ENCODE results near the gene GNG2. TPM values are rescaled to one million over a fixed set of nuclear protein-coding genes. Genes with fewer than 3 reads are reported as not detected.

Gene GNG2
- 29.8 and 40.8 TPM in 2 replicates for total RNA-seq

DNA sequence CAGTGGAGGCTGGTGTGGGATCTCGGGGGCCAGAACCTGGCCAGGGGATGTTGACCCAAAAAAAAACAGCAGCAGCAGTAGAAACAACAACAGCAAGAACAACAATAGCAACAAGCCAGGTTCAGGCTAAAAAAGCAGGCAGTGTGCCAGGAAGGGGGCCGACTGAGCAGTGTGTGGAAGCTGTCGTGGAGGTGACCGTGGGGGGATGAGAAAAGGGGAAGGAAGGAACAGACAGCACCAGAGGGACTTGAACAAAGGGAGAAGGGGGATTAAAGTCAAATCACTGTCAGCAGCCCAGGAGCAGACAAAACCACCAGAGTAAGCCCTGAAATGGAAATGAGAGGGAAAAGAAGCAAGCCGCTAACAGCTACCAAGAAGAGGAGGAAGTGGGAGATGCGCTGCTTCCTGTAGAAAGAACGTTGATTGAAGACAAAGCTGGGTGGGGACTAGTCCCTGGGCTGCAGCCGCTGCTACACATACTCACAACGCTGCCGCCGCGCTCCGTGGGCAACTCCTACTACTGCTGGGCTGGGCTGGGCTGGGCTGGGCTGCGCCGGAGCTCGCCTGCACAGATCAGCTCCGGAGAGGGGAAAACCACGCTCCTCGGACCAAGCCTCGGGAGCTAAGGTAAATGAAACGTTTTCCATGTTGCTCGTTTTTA lies at the start of gene GNG2:
GNG2 (plus strand) TSS at position 449 of the 661 bp plus-strand sequence. CDS start 90,067 bp downstream, outside the sequence.
- no peak for DNase-seq (ENCODE audit: extremely low read depth, low read depth, low spot score)

DNA sequence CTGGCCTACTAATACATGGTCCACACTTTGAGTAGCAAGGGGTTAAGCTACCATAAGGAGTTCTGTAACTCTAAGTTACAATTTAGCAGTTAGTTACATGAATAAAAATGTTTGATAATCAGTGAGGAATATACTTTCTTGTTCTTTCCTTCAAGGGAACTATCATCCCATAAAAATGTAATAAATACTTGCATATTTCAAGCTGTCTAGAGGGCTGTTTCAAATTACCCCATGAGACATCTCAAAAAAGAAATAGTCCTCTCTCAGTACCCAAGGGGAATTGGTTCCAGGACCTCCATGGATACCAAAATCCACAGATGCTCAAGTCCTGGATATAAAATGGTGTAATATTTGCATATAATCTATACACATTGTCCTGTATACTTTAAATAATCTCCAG lies 48.7 kb upstream of the GNG2 start:
- no peak for DNase-seq (ENCODE audit: extremely low read depth, low read depth, low spot score)

DNA sequence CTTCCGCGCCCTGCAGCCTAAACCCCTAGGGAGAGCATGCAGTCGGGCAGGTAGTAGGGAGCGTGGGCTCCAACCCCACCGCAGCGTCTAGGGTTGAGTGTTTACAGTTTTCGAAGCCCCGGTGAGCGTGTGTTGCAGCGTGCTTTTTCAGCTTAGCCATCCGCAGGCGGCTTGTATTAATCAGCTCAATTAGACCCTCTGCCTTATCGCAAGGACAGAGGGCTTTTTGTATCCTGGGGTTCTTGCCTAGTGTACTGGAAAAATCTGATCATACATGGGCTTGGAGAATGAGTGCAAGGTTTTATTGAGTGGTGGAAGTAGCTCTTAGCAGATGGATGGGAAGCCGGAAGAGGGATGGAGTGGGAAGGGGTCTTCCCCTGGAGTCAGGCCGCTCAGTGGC lies 44.4 kb upstream of the GNG2 start:
- DNase-seq (ENCODE audit: extremely low read depth, low read depth, low spot score) = no peak

DNA sequence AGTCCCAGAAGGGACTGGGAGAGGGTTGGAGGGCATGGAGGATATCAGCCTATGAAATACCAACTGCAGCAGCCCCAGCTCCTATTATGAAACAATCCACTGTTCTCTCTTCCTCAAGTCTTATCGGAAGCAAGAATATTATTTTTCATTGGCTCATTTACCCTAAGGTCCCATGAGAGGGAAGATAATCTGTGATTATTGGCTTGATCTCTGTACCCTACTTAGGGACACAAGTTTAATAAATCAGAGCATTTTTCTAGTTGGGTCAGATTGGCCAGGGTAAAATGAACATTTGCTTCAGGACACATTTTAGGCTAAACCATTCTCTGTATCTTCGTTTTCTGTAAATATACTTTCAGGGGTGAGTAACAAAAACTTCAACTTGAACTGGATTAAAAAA lies 43.1 kb upstream of the GNG2 start:
- no peak for DNase-seq (ENCODE audit: extremely low read depth, low read depth, low spot score)

DNA sequence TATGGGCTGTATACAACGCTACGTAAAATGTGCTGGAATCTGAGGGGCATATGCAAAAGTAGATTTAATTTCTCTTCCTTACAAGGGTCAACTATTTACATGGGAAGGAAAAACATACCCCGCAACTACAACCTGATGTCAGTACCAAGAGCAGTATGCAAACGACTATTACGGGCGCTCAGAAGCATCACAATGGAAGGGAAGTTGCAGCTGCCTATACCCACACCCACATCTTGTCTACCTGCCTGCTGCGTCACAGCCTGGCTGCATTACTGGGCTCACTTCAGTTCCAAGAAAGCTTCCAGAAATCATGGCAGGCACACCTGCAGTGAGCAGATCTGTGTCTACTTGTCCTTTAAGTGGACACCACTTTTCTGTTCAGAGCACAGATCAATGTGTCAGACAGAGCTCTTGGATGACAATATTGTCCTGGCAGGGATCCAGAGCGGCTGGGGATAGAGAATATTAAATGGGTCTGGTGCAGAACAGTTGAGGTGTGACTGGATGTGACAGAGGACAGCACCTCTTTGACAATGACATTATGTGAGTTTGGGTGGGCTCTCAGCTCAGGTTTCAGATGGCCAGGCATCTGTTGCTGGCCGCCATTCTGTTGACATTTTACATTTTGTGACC lies 41.5 kb upstream of the GNG2 start:
- DNase-seq (ENCODE audit: extremely low read depth, low read depth, low spot score) = no peak

DNA sequence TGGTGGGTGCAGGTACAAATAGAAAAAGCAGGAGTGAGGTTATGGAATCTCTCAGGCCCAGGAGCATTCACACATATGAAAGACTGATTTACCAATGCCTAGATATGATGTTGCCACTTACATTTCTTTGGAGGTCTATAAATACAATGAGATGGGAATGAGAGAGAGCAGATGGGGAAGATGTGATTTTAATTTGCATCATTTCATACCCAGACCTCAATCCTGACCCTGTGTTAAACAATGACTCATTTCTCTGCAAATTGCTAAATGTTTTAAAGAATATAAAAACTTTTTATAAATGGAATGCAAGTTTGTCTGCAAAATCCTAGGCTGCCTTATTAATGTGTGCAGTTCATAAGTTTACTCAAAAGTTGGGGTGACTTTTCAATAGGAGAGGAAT lies 38.6 kb upstream of the GNG2 start:
- DNase-seq (ENCODE audit: extremely low read depth, low read depth, low spot score) = no peak

DNA sequence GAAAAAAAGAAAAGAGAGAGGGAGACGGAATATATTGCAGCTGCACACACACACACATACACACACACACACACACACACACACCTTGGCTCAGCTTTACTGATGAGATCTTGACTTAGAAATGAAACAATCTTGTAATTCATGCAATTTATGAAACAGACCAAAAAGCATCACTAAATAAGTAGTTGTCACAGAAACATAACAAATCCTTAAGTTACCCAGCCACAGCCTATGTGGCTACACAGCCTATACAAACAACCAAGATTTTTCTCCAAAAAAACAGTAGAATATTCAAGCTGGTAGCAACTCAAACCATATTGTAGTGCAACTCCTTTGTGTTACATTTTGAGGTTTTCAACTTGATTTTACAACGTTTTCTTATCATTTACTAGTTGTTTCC lies 37.9 kb upstream of the GNG2 start:
- DNase-seq (ENCODE audit: extremely low read depth, low read depth, low spot score) = no peak

DNA sequence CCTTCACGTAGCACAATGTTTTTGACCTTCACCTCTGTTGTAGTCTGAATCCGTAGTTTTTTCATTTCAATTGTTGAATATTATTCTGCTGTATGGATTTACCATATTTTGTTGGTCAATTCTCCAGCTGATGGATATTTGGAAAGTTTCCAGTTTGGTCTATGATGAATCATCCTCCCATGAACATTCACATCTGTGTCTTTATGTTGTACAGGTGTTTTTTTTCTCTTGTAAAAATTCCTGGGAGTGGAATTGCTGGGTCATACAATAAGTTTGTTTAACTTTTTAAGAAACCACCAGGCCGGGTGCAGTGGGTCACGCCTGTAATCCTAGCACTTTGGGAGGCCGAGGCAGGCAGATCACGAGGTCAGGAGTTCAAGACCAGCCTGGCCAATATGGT lies 36.7 kb upstream of the GNG2 start:
- DNase-seq (ENCODE audit: extremely low read depth, low read depth, low spot score) = no peak

DNA sequence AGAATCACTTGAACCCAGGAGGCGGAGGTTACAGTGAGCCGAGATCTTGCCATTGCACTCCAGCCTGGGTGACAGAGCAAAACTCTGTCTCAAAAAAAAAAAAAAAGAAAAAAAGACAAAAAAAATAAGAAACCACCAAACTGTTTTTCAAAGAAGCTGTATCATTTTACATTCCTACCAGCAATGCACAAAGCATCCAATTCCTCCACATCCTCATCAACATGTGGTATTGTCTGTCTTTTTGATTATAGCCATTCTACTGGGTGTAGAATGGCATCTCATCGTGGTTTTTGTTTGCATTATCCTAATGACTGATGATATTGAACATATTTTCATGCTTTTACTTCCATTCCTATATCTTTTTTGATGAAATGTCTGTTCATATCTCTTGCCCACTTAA lies 36.2 kb upstream of the GNG2 start:
- DNase-seq (ENCODE audit: extremely low read depth, low read depth, low spot score) = no peak

DNA sequence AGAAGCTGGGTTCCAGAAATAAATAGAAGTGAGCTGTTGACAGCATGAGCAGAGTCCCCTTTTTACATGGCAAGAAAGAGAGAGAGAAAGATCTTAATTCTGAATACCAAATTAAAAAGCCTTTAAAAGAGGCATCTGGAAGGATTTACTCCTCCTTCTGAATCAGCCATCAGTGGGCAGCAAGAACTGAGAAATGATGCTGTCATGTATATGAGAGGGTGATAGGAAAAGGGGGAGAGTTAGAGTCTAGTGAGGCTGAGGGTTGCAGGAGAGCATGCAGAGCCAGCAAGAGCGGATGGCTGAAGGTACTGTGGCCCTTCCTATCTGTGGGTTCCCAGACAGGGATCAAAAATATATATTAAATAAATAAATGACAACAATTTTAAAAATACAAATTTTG lies 34.5 kb upstream of the GNG2 start:
- no peak for DNase-seq (ENCODE audit: extremely low read depth, low read depth, low spot score)

DNA sequence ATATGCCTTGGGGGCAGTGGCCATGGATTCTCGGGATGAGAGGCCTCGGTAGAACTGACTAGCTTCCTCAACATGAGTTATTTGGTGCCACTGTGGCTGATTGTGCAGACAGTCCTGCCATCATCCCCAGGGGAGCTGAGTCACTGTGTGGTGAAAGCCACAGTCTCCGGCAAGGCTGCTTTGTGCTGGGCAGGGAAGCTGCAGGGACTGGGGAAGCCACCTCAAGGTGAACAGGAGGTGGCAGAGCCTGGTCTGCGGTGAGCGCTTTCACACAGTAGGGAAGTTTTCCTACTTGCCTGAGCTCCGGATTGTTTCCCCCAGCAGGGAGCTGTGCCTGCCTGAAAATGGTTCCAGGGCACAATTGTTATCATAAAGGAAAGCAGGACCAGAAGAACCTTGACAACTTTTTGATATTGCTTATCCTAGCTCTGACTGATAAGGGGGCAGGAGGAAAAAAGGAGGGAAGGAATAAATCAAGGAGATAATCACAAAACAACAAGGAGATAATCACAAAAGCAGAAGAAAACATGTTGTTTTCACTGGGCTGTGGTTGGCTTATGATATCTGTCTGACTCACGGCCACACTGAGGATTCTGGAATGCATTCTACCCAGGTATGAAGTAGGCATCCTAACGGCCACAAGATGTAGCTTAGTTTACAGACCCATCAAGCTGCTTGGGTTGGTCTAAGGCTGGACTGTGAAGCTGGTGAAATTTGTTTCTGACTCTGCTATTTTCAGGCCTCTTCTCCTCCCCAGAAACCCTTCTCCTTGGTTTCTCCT lies 32.2 kb upstream of the GNG2 start:
- DNase-seq (ENCODE audit: extremely low read depth, low read depth, low spot score) = no peak

DNA sequence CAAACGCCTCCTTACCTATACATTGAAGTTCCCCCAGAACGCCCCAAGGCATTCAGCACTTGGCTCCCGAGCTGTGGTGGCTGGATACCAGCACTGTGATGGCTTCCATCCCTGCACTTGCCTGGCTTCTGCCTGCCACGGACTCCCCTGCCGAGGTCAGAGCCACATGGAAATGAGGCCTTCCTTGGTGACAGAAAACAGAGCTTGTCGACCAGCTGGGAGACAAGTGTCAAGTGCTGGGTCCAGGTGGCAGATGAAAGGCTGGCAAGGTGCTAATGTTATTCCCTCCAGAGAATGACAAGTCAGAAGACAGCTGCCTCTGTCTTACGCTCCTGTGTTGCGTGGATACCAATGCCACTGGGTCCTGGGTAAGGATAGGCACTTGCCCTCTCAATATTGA lies 26.2 kb upstream of the GNG2 start:
- DNase-seq (ENCODE audit: extremely low read depth, low read depth, low spot score) = no peak

DNA sequence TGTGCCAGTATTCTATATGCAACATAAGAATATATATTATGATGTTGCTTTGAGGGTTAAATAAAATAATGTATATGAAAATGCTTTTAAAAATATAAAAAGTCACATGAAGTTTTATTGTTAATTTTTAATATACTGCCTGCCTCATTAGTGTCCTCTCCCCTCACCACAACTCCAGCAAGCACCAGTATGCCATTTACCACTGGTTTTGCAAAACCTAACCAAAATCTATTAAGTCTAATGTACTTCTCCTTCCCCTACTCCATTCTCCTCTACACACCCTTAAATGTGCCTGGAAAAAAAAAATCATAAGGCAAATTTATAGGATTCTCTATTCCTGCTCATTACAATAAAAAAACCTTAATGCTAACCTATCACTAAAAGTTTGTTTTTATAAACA lies 24.0 kb upstream of the GNG2 start:
- no peak for DNase-seq (ENCODE audit: extremely low read depth, low read depth, low spot score)

DNA sequence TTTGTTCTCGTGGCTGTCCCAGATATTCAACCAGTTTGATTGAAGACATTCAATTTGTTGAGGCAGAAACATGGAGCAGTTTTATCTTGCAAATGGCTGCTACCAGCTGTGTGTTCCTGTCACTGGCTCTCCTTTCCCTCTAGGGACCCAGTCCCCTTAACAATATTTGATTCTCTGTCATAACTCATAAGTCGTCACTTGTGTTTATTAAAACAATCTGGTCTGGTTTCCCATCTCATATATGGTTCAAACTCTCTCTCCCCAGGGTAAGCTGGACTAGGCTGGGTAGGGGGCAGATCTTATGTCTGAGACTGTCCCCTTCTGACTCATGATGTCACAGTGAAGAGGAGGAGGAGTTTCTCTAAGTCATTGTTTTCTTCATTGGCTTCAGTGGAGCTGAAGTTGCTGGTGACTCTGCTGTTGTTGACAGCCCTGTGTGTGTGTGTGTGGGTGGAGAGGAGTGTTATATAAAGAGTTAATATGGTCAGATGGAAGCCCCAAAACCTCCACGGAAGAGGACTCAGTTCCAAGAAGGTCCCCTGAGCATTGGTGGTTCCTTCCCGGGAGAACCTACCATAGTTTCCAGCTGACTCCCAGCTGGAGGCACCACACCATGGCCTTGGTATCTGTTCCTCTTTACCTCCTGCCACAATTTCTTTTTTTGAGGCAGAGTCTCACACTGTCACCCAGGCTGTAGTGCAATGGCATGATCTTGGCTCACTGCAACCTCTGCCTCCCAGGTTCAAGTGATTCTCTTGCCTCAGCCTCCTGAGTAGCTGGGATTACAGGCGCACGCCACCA lies 16.1 kb upstream of the GNG2 start:
- no peak for DNase-seq (ENCODE audit: extremely low read depth, low read depth, low spot score)

DNA sequence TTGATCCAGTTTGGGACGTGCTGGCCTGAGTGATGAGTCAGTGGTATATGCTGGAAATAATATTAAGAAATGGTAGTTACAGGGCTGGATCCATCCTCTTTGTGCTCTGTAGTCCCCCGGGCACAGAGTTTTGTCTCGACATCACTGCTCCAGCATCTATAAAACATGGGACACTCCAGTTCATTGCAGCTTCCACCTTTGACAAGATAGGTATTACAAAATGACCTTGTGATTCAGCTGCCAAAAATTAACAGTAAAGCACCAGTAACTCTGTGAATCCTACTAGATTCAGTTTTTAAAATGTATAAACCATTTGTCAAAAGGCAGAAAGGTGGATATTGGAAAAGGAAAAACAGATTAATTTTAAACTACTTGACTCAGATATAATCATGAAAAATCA lies 14.6 kb upstream of the GNG2 start:
- no peak for DNase-seq (ENCODE audit: extremely low read depth, low read depth, low spot score)

DNA sequence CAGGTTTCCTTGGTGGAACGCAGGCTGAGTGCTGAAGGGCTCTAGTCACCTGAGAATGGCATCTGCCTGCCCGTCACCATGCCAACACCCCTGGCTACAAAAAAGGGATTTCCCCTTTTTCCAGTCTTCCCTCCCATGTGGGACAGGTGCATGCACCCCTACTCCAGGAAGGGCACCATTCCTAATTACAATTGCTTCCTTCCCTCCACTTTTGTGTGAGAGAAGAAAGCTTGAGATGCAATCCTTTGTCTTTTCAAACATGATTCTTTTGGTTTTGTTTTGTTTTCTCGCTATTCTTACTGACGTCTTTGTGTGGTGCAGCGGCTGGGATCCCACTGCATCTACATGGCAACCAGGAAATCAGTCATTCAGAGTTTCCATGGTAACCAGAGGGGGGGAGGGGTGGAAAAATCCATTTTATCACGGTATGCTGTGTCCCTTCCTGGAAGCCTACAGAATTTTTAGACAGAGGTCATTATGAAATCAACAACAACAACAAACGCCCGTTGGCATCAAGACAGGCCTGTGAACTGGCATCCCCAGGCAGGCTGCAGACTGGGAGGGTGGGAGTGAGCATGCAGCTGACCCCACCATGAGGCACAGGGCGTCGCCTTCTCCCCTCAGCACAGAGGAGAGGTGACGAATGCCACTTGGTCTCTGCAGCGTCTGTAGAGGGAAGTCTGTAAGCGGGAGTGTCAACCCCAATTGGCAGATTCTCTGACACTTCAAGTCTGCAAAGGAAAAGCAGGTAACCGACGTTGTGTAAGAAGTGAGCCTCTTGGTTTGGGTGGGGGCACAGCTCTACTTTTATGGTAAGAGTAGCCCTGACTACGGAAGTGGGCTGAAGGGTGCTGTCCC lies 13.6 kb upstream of the GNG2 start:
- peak; percentile 87 for DNase-seq (ENCODE audit: extremely low read depth, low read depth, low spot score)

DNA sequence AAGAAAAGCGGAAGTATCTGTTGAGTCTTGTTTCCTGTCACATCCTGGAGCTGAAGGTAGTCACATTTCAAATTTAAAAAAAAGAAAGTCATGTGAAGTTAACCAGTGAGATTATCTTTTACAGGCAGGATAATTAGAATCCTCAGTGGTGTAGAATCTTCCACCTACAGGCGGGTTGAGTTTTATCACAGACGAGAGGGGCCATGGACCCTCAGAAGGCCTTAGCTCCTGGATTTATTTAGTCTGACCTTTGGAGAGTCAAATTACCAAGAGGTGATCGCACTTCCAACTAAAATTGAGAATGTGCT lies 13.0 kb upstream of the GNG2 start:
- no peak for DNase-seq (ENCODE audit: extremely low read depth, low read depth, low spot score)

DNA sequence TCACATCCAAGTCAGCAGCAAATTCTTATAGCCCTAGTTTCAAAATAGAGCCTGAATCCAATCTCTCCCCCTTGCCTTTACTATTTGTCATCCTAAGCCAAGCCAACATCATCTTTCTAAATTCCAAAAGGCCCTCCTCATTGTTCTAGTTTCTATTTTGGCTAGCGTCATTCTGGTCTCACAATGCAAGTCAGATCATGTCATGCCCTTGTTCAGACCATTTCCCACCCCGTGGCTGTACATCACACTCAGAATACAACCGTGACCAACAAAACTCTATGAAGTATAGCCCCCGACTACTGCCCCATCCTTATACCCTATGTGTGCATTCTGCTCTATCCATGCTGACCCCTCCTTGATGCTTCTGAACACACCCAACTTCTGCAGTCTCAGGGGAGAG lies 12.3 kb upstream of the GNG2 start:
- no peak for DNase-seq (ENCODE audit: extremely low read depth, low read depth, low spot score)

DNA sequence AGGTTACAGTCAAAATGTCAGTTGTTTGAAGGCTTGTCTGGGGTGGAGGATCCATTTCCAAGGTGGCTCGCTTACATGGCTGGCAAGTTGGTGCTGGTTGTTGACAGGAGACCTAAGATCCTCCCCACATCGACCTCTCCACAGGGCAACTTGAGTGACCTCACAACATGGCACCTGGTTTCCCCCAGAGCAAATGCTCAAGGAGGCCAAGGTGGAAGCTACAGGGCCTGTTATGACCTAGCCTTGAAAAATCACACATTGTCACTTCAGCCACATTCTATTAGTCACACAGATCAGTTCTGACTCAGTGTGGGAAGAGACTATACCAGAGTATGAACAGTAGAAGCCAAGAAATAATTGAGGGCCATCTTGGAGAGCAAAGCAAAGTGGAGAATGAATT lies 11.3 kb upstream of the GNG2 start:
- no peak for DNase-seq (ENCODE audit: extremely low read depth, low read depth, low spot score)

DNA sequence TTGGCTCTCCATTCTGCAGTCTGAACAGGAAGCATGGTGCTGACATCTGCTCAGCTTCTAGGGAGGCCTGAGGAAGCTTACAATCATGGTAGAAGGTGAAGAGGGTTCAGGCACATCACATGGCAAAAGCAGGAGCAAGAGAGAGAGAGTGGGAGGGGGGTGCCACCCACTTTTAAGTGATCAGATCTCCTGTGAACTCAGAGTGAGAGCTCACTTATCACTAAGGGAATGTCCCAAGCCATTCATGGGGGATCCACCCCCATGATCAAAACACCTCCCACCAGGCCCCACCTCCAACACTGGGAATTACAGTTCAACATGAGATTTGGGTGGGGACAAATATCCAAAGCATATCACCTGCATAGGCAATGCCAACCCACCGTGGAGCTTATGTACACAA lies 9.8 kb upstream of the GNG2 start:
- no peak for DNase-seq (ENCODE audit: extremely low read depth, low read depth, low spot score)

DNA sequence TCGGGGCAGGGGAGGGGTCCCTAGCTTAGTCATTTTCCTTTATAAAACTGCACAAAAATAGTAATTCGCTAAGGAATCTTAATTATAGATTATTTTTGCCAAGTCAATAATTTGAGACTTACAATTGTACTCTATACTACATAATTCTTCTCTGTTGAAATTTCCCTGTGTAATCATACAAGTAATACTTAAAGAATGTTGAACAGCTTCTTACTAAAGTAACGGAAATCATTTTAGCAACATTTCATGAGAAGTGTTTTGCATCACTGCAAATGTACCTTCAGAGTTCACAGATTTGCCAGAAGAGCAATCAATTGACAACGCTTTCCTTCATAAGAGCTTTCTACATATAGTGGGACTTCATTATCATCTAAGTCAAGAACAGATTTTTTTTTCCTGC lies 7.9 kb upstream of the GNG2 start:
- no peak for DNase-seq (ENCODE audit: extremely low read depth, low read depth, low spot score)
